Activated effector memory CD4-positive, alpha-beta T cell treated with anti-CD3 and anti-CD28 coated beads, Interleukin-2, amount 50 U/mL, for 16 hours (primary cell): ENCODE data around the gene CD274.
A peak's percentile ranks its signal among the peaks of the same experiment; 100 is the strongest.
"Not testable (repeated sequence)": the region's sequence is repeated elsewhere in the genome, so short reads cannot be mapped to it uniquely, and the experiment has no call there.

Source experiments
- DNase-seq: peaks from one replicate; pipeline ENCODE4 v3.0.0-alpha.2; 2020

The CD274 gene

GRCh38 chr9:5438301-5439162 lies 11.8 kb upstream of the CD274 start:
- DNase-seq, result peak; percentile 86

GRCh38 chr9:5440426-5440825 lies 9.9 kb upstream of the CD274 start:
- DNase-seq, result no peak

GRCh38 chr9:5441043-5441442 lies 9.3 kb upstream of the CD274 start:
- no peak for DNase-seq

GRCh38 chr9:5442400-5443011 lies 7.8 kb upstream of the CD274 start:
- no peak for DNase-seq

DNA sequence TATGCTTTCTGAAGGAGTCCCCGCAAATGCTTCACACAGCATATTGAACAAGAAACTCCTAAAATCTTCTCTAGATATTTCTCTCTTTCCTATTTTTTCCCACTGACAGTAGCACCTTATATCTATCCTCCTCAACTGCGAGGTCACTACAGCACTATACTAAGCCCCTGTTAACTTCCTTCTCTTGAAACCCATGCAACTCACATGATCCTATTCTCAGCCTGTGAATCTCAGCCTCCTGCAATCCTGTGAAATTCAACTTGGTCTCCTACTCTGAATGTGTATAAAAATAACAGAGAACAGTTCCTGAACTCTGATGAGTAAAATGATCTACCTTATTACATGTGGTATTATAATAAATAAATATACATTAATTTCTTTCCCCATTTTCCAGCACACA lies 6.5 kb upstream of the CD274 start:
- DNase-seq, result no peak

DNA sequence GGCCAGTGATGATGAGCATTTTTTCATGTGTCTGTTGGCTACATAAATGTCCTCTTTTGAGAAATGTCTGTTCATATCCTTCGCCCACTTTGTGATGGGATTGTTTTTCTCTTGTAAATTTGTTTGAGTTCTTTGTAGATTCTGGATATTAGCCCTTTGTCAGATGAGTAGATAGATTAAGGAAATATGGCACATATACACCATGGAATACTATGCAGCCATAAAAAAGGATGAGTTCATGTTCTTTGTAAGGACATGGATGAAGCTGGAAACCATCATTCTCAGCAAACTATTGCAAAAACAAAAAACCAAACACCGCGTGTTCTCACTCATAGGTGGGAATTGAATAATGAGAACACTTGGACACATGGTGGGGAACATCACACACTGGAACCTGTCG lies 5.2 kb upstream of the CD274 start:
- DNase-seq, result not testable (repeated sequence)

DNA sequence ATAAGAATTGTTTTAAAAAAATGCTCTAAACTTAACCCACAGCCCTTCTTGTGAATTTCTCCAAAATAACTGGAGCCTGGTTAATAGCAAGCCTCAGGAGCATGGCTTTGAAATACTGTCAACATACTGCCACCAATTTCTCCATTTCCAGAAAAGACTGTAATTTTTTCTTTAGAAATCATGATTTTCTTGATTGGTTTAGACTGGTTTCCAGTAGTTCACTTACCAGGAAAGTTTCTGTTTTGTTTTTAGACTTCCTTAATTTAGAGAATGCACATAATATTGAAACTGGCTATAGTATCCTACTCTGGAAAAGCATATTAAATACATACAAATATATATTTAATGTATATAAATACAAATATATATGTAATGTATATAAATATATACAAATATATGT lies 4.5 kb upstream of the CD274 start:
- DNase-seq, result no peak

GRCh38 chr9:5446451-5447236 lies 3.7 kb upstream of the CD274 start:
- no peak for DNase-seq

- no peak for DNase-seq
These were observed 3.0 kb upstream of the CD274 start for GRCh38 chr9:5447337-5447736.

GRCh38 chr9:5448016-5448415 lies 2.3 kb upstream of the CD274 start:
- no peak for DNase-seq

GRCh38 chr9:5448461-5449435 lies 1.6 kb upstream of the CD274 start:
- no peak for DNase-seq

GRCh38 chr9:5449521-5450358 lies 602 bp upstream of the CD274 start:
- DNase-seq, result no peak

DNA sequence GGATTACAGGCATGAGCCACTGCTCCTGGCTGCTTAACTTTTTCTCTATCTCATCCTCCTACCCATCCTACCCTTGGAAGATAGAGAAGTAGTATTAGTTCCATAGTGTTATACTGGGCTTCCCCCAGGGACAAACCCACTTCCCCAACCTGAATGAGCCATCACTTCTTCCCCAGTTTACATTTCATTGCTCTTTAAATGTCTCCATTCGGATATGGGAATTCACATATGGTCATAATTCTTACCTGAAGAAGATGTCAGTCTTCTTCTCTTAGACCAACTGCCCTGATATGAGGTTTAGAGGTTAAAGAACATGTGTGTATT lies 1.9 kb downstream of the CD274 start:
- no peak for DNase-seq

GRCh38 chr9:5453004-5453403 lies 2.7 kb downstream of the CD274 start:
- DNase-seq, result no peak

- DNase-seq, result no peak
These were observed 3.3 kb downstream of the CD274 start for GRCh38 chr9:5453673-5454072.

DNA sequence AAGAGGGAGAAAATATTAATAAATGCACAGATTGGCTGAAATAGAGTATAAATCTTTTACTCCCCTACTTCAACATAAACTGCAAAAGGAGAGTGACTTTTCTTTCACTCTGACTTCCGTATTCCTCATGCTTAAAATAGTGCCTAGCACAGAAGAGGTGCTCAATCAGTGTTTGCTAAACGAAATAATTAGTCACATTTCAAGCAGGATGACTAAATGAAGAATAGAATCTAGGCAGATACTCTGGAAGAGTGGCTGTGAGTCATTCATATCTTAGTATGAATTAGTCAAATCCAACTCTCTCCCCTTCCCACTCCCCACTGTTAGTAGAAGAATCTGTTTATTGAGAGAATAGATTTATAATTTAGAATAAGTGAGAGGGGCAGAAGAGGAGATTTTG lies 4.8 kb downstream of the CD274 start:
- no peak for DNase-seq

DNA sequence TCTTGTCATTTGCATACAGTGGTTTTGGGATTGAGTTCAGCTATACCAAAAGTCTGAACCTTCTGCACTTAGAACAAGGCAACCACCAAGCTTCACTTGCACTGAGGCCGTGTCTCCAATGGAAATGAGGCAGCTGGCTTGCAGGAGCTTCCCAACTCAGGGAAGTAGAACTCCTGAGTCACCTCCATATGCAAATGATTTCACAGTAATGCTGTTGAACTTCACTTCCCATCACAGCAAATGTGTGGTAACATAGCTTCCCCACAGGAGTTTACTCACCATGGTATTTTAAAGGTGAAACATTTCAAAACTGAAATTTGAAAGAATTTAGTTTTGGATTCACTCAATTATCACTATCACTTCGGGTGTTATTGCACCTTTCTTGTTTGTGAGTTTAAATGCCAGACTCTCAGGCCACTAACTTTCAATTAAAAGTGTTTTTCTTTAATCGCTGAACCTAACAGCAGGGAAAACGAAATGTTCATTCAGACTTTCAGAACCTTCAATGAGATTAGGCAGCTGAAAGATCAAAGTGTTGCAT lies 9.0 kb downstream of the CD274 start:
- no peak for DNase-seq

DNA sequence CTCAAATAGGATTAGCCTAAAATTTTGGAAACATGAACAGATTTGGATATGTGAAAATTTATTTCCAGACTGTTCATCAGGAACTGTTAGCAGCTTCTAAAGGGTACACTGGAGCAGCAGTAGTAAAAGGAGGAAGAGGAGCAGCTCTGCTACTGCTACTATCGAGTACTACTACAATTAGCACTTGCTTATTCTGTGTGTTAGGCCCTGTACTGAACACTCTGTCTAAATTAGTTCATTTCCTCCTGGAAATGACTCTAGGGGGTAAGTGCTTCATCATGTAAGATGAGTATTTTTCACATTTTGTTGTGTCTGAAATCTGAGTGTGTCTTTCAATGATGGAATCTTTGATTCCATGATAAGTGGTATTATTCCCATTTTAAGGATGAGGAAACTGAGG lies 9.8 kb downstream of the CD274 start:
- DNase-seq, result no peak

GRCh38 chr9:5464831-5465330 lies 14.5 kb downstream of the CD274 start:
- not testable (repeated sequence) for DNase-seq

DNA sequence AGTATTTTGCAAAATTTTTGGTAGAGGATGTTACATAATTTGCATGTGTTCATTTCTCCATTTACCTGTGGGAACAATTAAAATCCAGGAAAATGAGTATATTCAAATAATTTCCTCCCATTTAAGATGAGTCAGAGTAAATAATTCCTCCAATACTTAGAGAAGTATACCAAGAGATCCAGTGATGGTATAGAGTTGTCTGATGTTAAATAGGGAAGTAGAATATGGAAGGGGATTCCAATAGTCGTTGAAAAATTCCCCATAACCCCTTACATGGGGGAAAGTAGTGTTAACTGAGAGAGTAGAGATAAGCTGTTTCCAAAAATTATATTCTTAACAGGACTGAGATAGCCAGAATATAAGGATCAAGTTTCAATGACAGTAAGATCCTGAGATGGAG lies 15.7 kb downstream of the CD274 start:
- no peak for DNase-seq

GRCh38 chr9:5466766-5467165 lies 16.4 kb downstream of the CD274 start:
- DNase-seq, result no peak
